HL-60 (cell line): ENCODE measurements around the gene FBXL17.

ENCODE experiments used
- DNase-seq, 2 experiments: peaks; one replicate each; pipeline ENCODE4 v3.0.0-alpha.2; 2010 to 2020; ENCODE audit warnings: low read depth in 1 of 2, low spot score in 1 of 2
- H3K27ac ChIP-seq: fragments of 250-450 bp; sonication (Bioruptor Pico); replicated peaks from 2 replicates; pipeline ENCODE4 v1.5.1; 2020; ENCODE audit warnings: mild to moderate bottlenecking, moderate library complexity
- H3K27me3 ChIP-seq: fragments of 250-450 bp; sonication (Bioruptor Pico); 2 replicates; pipeline ENCODE4 v1.5.1; 2021; ENCODE audit warnings: mild to moderate bottlenecking, moderate library complexity; ENCODE audit not compliant: insufficient read depth, poor library complexity, severe bottlenecking
- H3K4me3 ChIP-seq: replicated peaks from 2 replicates; pipeline ENCODE4 v1.5.1; 2011; ENCODE audit warnings: mild to moderate bottlenecking, control low read depth, low read length; ENCODE audit not compliant: insufficient read depth
- CTCF ChIP-seq: IDR thresholded peaks from one replicate; pipeline ENCODE4 v1.5.1; 2011; ENCODE audit warnings: low read length, control low read depth, inconsistent platforms; ENCODE audit not compliant: insufficient read depth
- GABPA ChIP-seq: IDR thresholded peaks from 2 replicates; pipeline ENCODE4 v1.6.1; 2012; ENCODE audit warnings: low read depth
- POLR2AphosphoS5 ChIP-seq: IDR thresholded peaks from 2 replicates; pipeline ENCODE4 v1.6.1; 2012; ENCODE audit warnings: low read depth
- REST ChIP-seq: IDR thresholded peaks from 2 replicates; pipeline ENCODE4 v1.6.1; 2012; ENCODE audit warnings: low read depth; ENCODE audit not compliant: insufficient replicate concordance
- SPI1 ChIP-seq: IDR thresholded peaks from 2 replicates; pipeline ENCODE4 v1.6.1; 2012; ENCODE audit warnings: low read depth, mild to moderate bottlenecking, borderline replicate concordance

FBXL17 gene

GRCh38 chr5:108141676-108142075 is 240.2 kb downstream of the FBXL17 start:
- no peak for DNase-seq
- Histone ChIP-seq H3K4me3 (no peak overlapping the region), H3K27me3 (no peaks in the 10 kb centered on the region), H3K27ac (no peak overlapping the region)
- TF ChIP-seq GABPA (no peak), CTCF (no peak), REST (no peak), POLR2AphosphoS5 (no peak), SPI1 (no peak)

GRCh38 chr5:108136493-108136892 is 245.4 kb downstream of the FBXL17 start:
- TF ChIP-seq POLR2AphosphoS5 (no peak), REST (no peak), CTCF (no peak), SPI1 (no peak), GABPA (no peak)

GRCh38 chr5:108129129-108129528 is 252.8 kb downstream of the FBXL17 start:
- Histone ChIP-seq H3K4me3 (no peak overlapping the region), H3K27me3 (no peaks in the 10 kb centered on the region), H3K27ac (no peak overlapping the region)
- TF ChIP-seq GABPA (no peak), POLR2AphosphoS5 (no peak), SPI1 (no peak), REST (no peak), CTCF (no peak)
- DNase-seq: no peak

More at GRCh38 chr5:108136493-108136892, 245.4 kb downstream of the FBXL17 start:
- H3K4me3 ChIP-seq: no peak overlapping the region
- H3K27ac ChIP-seq: no peak overlapping the region
- no peaks in the 10 kb centered on the region for H3K27me3 ChIP-seq
- DNase-seq: no peak
